WTC11 (cell line): Measurements from ENCODE around the gene RBCK1. TPM values are rescaled to one million over a fixed set of nuclear protein-coding genes. Genes with fewer than 3 reads are reported as not detected.
A peak's percentile ranks its signal among the peaks of the same experiment; 100 is the strongest.

ENCODE experiments used
- ATAC-seq: fragments of 200-7000 bp; cut with Tn5 transposase; 2 replicates; pipeline ENCODE4 v1.10.0; 2021; ENCODE audit warnings: mild to moderate bottlenecking, moderate library complexity
- CTCF ChIA-PET: fragments of 300-600 bp; sonication (Branson Sonifier 250); formaldehyde crosslinking; loops from one replicate; lab custom pipeline; 2021; ENCODE audit warnings: antibody characterized with exemption; lab: Charles Lee
- POLR2A ChIA-PET: fragments of 350-600 bp; sonication (Branson Sonifier 250); formaldehyde crosslinking; loops from one replicate; lab custom pipeline; 2021; ENCODE audit warnings: antibody characterized with exemption; lab: Charles Lee
- DNase-seq: peaks from one replicate; pipeline ENCODE4 v3.0.0; 2021; ENCODE audit warnings: low spot score
- H3K27ac Mint-ChIP-seq: 2 replicates; pipeline ENCODE4 v1.8.0; 2021; ENCODE audit warnings: mixed read lengths
- H3K27me3 Mint-ChIP-seq: 2 replicates; pipeline ENCODE4 v1.8.0; 2021; ENCODE audit warnings: low read depth, mild to moderate bottlenecking, moderate library complexity, mixed read lengths
- H3K36me3 Mint-ChIP-seq: 2 replicates; pipeline ENCODE4 v1.8.0; 2021; ENCODE audit warnings: mixed read lengths
- H3K4me1 Mint-ChIP-seq: 2 replicates; pipeline ENCODE4 v1.8.0; 2022; ENCODE audit warnings: mixed read lengths
- H3K4me3 Mint-ChIP-seq: 2 replicates; pipeline ENCODE4 v1.8.0; 2021; ENCODE audit warnings: mild to moderate bottlenecking, moderate library complexity, mixed read lengths
- H3K9me3 Mint-ChIP-seq: 2 replicates; pipeline ENCODE4 v1.8.0; 2021; ENCODE audit warnings: mixed read lengths
- ATF6 ChIP-seq: sonication (generic); formaldehyde crosslinking; IDR thresholded peaks from 2 replicates; pipeline ENCODE4 v1.8.1; 2023; ENCODE audit warnings: mild to moderate bottlenecking, missing genetic modification reagents
- CBFB ChIP-seq: sonication (generic); formaldehyde crosslinking; IDR thresholded peaks from 2 replicates; pipeline ENCODE4 v1.8.1; 2022; ENCODE audit warnings: mild to moderate bottlenecking, low read depth, missing genetic modification reagents
- ESRRA ChIP-seq: sonication (generic); formaldehyde crosslinking; IDR thresholded peaks from 2 replicates; pipeline ENCODE4 v1.8.1; 2022; ENCODE audit warnings: mild to moderate bottlenecking, missing genetic modification reagents, borderline replicate concordance
- HMGA2 ChIP-seq: fragments of 250-450 bp; sonication (Bioruptor Pico); IDR thresholded peaks from 2 replicates; pipeline ENCODE4 v1.4.0; 2021; ENCODE audit warnings: mild to moderate bottlenecking, moderate library complexity
- IRF2 ChIP-seq: sonication (generic); formaldehyde crosslinking; IDR thresholded peaks from 2 replicates; pipeline ENCODE4 v1.8.0; 2022; ENCODE audit warnings: low read depth, missing genetic modification reagents, borderline replicate concordance
- MYBL2 ChIP-seq: sonication (generic); formaldehyde crosslinking; IDR thresholded peaks from 2 replicates; pipeline ENCODE4 v1.8.1; 2023; ENCODE audit warnings: mild to moderate bottlenecking, moderate library complexity, missing genetic modification reagents
- NFYB ChIP-seq: sonication (generic); formaldehyde crosslinking; conservative IDR thresholded peaks from 2 replicates; pipeline ENCODE4 v1.8.0; 2022; ENCODE audit warnings: low read depth, missing genetic modification reagents
- NR1H2 ChIP-seq: sonication (generic); formaldehyde crosslinking; IDR thresholded peaks from 2 replicates; pipeline ENCODE4 v1.9.0; 2021; ENCODE audit warnings: mild to moderate bottlenecking, moderate library complexity, missing genetic modification reagents
- PRDM15 ChIP-seq: sonication (generic); formaldehyde crosslinking; IDR thresholded peaks from 2 replicates; pipeline ENCODE4 v1.8.0; 2022; ENCODE audit warnings: missing genetic modification reagents
- RELA ChIP-seq: sonication (generic); formaldehyde crosslinking; IDR thresholded peaks from 2 replicates; pipeline ENCODE4 v1.8.1; 2022; ENCODE audit warnings: missing genetic modification reagents, mild to moderate bottlenecking, borderline replicate concordance
- STAT6 ChIP-seq: sonication (generic); formaldehyde crosslinking; conservative IDR thresholded peaks from 2 replicates; pipeline ENCODE4 v1.8.1; 2023; ENCODE audit warnings: mild to moderate bottlenecking, low read depth, missing genetic modification reagents, moderate library complexity
- ZNF281 ChIP-seq: sonication (generic); formaldehyde crosslinking; IDR thresholded peaks from 2 replicates; pipeline ENCODE4 v1.8.0; 2023; ENCODE audit warnings: mild to moderate bottlenecking, missing genetic modification reagents
- ZNF423 ChIP-seq: fragments of 250-450 bp; sonication (Bioruptor Pico); IDR thresholded peaks from 2 replicates; pipeline ENCODE4 v2.1.2; 2022; ENCODE audit warnings: mild to moderate bottlenecking, moderate library complexity
- ZNF425 ChIP-seq: fragments of 250-450 bp; sonication (Bioruptor Pico); conservative IDR thresholded peaks from 2 replicates; pipeline ENCODE4 v1.9.0; 2021; ENCODE audit warnings: mild to moderate bottlenecking
- total RNA-seq: library from RNA; stranded (reverse); gene quantifications from 3 replicates; pipeline ENCODE4 v1.2.3, GENCODE V29; 2021
- TF ChIP-seq, protein P1 (sequence below): sonication (generic); formaldehyde crosslinking; IDR thresholded peaks from 2 replicates; pipeline ENCODE4 v1.8.0; 2022; ENCODE audit warnings: mild to moderate bottlenecking, missing genetic modification reagents
- TF ChIP-seq, protein P2 (sequence below): sonication (generic); formaldehyde crosslinking; IDR thresholded peaks from 2 replicates; pipeline ENCODE4 v1.8.1; 2022; ENCODE audit warnings: missing genetic modification reagents, borderline replicate concordance

Gene RBCK1
- total RNA-seq, 1 experiment from 2014 or later = 75.2 TPM

DNA sequence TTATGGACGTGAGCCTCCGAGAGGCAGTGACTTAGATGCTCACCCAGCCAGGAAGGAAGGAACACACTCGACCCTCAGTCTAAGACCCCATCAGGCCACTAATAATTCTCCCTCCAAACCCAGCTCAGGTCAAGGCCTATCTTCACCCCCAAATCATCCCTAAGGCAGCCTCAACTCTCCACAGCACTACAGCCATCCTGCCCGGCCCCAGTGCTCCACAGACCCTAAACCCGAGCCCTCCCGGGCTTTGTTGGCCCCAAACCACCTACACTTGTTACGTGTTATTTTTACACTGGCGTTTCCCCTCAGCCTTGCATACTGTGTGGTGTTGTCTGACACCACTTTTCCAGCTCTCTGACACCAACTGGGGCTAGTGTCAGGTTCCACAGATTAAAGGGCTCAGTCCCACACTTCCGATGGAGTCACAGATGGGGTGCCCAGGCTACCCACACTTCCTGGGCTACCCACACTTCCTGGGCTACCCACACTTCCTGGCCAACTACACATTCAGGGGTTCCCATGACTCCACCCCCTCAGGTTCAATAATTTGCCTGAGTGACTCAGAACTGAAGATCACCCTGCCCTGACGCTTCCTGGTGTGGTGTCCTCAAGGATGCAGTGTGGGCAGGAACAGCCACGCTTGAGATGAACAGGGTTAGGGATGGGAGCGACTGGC, 25.3 kb downstream of the RBCK1 start:
- Mint-ChIP-seq H3K4me1 (peaks cover 21% of the 10 kb centered on the region), H3K27ac (no peak overlapping the region; the same call in 1 of the 2 replicates), H3K4me3 (peak overlapping the region; percentile 13; the same call in 1 of the 2 replicates), H3K27me3 (peaks cover 49% of the 10 kb centered on the region), H3K9me3 (no peaks in the 10 kb centered on the region), H3K36me3 (peaks cover 27% of the 10 kb centered on the region)
- ATAC-seq = no peak
- TF ChIP-seq HMGA2 (CRISPR knock-in tag) (no peak), NR1H2 (CRISPR knock-in tag) (no peak), MYBL2 (CRISPR knock-in tag) (no peak), ATF6 (CRISPR knock-in tag) (no peak), ZNF281 (CRISPR knock-in tag) (no peak), ZNF423 (no peak), NFYB (CRISPR knock-in tag) (no peak), RELA (CRISPR knock-in tag) (no peak), STAT6 (CRISPR knock-in tag) (no peak), PRDM15 (CRISPR knock-in tag) (no peak), CBFB (CRISPR knock-in tag) (no peak), ZNF425 (CRISPR knock-in tag) (no peak), IRF2 (CRISPR knock-in tag) (no peak), ESRRA (CRISPR knock-in tag) (no peak)
- TF ChIP-seq, protein P1, sequence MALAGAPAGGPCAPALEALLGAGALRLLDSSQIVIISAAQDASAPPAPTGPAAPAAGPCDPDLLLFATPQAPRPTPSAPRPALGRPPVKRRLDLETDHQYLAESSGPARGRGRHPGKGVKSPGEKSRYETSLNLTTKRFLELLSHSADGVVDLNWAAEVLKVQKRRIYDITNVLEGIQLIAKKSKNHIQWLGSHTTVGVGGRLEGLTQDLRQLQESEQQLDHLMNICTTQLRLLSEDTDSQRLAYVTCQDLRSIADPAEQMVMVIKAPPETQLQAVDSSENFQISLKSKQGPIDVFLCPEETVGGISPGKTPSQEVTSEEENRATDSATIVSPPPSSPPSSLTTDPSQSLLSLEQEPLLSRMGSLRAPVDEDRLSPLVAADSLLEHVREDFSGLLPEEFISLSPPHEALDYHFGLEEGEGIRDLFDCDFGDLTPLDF (CRISPR knock-in tag) = no peak
- TF ChIP-seq, protein P2, sequence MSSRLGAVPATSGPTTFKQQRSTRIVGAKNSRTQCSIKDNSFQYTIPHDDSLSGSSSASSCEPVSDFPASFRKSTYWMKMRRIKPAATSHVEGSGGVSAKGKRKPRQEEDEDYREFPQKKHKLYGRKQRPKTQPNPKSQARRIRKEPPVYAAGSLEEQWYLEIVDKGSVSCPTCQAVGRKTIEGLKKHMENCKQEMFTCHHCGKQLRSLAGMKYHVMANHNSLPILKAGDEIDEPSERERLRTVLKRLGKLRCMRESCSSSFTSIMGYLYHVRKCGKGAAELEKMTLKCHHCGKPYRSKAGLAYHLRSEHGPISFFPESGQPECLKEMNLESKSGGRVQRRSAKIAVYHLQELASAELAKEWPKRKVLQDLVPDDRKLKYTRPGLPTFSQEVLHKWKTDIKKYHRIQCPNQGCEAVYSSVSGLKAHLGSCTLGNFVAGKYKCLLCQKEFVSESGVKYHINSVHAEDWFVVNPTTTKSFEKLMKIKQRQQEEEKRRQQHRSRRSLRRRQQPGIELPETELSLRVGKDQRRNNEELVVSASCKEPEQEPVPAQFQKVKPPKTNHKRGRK (CRISPR knock-in tag) = no peak
- DNase-seq = no peak
- CTCF ChIA-PET = interaction anchor here (1.1 to 6.1 kb wide), 4 partner anchors 29 to 78 kb away, joined by 3 to 66 read pairs (median 13); partner anchors contain the start of genes TBC1D20 and TRIB3
- POLR2A ChIA-PET = interaction anchor here (0.7 kb wide), 2 partner anchors 71 to 318 kb away, joined by 3 read pairs; no protein-coding TSS in a partner anchor
